Loucy (cell line): ENCODE measurements around the gene FKBP15.

Experiments used
- H2AFZ ChIP-seq: fragments of 200-600 bp; sonication (generic); 2 replicates; pipeline ENCODE4 v1.6.0; 2016; ENCODE audit warnings: antibody characterized with exemption, mild to moderate bottlenecking, low read length, moderate library complexity
- H3F3A ChIP-seq: fragments of 200-600 bp; 2 replicates; pipeline ENCODE4 v1.6.0; 2016; ENCODE audit warnings: antibody characterized with exemption, low read depth, mild to moderate bottlenecking
- H3K27me3 ChIP-seq: fragments of 200-600 bp; sonication (generic); 2 replicates; pipeline ENCODE4 v1.6.1; 2014; ENCODE audit warnings: low read length, mild to moderate bottlenecking; ENCODE audit not compliant: insufficient read depth, poor library complexity, severe bottlenecking
- H3K36me3 ChIP-seq: fragments of 200-600 bp; sonication (generic); 2 replicates; pipeline ENCODE4 v1.6.1; 2016; ENCODE audit warnings: low read length; ENCODE audit not compliant: insufficient read depth
- H3K4me1 ChIP-seq: fragments of 200-600 bp; sonication (generic); 2 replicates; pipeline ENCODE4 v1.5.1; 2014; ENCODE audit warnings: low read length, mild to moderate bottlenecking; ENCODE audit not compliant: insufficient read depth, poor library complexity, severe bottlenecking
- H3K4me2 ChIP-seq: fragments of 200-600 bp; sonication (generic); 2 replicates; pipeline ENCODE4 v1.6.0; 2014; ENCODE audit warnings: antibody characterized with exemption, low read length, low read depth, mild to moderate bottlenecking; ENCODE audit not compliant: poor library complexity, severe bottlenecking
- H3K4me3 ChIP-seq: fragments of 200-600 bp; sonication (generic); 2 replicates; pipeline ENCODE4 v1.5.1; 2014; ENCODE audit warnings: low read length, mild to moderate bottlenecking, mixed read lengths; ENCODE audit not compliant: poor library complexity, severe bottlenecking
- H3K79me2 ChIP-seq: fragments of 200-600 bp; sonication (generic); 2 replicates; pipeline ENCODE4 v1.6.1; 2014; ENCODE audit warnings: low read length; ENCODE audit not compliant: insufficient read depth
- H3K9ac ChIP-seq: fragments of 200-600 bp; sonication (generic); 2 replicates; pipeline ENCODE4 v1.6.0; 2014; ENCODE audit warnings: mild to moderate bottlenecking, low read depth, low read length, moderate library complexity; ENCODE audit not compliant: poor library complexity, severe bottlenecking
- H3K9me2 ChIP-seq: fragments of 200-600 bp; sonication (generic); replicated peaks from 2 replicates; pipeline ENCODE4 v1.6.1; 2016; ENCODE audit warnings: low read depth, low read length, mixed read lengths
- H3K9me3 ChIP-seq: fragments of 200-600 bp; sonication (generic); 2 replicates; pipeline ENCODE4 v1.6.1; 2014; ENCODE audit warnings: mild to moderate bottlenecking, antibody characterized with exemption, low read length, low read depth; ENCODE audit not compliant: insufficient read depth
- H4K20me1 ChIP-seq: fragments of 200-600 bp; sonication (generic); 2 replicates; pipeline ENCODE4 v1.6.0; 2014; ENCODE audit warnings: antibody characterized with exemption, low read length, mild to moderate bottlenecking; ENCODE audit not compliant: insufficient read depth, poor library complexity, severe bottlenecking
- EZH2phosphoT487 ChIP-seq: fragments of 200-600 bp; IDR thresholded peaks from 2 replicates; pipeline ENCODE4 v1.6.1; 2018; ENCODE audit warnings: antibody characterized with exemption, mild to moderate bottlenecking, moderate library complexity, borderline replicate concordance
- TF ChIP-seq, protein P1 (sequence below): fragments of 200-600 bp; sonication (generic); conservative IDR thresholded peaks from 2 replicates; pipeline ENCODE4 v1.5.1; 2014; ENCODE audit warnings: mild to moderate bottlenecking, antibody characterized with exemption, low read length

The FKBP15 gene

DNA sequence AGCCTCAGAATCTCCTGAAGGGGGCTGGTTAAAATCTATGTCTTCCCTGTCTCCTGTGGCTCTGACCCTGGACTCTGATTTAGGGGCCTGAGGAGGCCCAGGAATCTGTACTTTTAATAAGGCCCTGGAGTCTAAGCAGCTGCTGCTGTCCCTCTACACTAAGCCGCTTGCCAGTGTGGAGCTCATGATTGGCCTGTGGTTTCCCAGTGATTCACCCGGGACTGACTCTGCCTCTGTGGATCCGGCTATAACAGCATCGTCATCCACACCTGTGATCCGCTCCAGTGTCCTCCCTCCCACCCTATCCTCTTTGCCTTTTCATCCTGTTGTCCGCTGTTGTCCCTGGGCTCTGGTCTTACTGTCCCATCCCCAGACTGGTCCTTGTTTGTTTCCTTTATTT, 66.6 kb downstream of the FKBP15 start:
- H2AFZ ChIP-seq = no peak overlapping the region
- H3K4me1 ChIP-seq = peaks cover 33% of the 10 kb centered on the region
- TF ChIP-seq, protein P1, sequence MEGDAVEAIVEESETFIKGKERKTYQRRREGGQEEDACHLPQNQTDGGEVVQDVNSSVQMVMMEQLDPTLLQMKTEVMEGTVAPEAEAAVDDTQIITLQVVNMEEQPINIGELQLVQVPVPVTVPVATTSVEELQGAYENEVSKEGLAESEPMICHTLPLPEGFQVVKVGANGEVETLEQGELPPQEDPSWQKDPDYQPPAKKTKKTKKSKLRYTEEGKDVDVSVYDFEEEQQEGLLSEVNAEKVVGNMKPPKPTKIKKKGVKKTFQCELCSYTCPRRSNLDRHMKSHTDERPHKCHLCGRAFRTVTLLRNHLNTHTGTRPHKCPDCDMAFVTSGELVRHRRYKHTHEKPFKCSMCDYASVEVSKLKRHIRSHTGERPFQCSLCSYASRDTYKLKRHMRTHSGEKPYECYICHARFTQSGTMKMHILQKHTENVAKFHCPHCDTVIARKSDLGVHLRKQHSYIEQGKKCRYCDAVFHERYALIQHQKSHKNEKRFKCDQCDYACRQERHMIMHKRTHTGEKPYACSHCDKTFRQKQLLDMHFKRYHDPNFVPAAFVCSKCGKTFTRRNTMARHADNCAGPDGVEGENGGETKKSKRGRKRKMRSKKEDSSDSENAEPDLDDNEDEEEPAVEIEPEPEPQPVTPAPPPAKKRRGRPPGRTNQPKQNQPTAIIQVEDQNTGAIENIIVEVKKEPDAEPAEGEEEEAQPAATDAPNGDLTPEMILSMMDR = no peak
- no peak for TF ChIP-seq EZH2phosphoT487
- no peak overlapping the region for H3K4me2 ChIP-seq
- no peaks in the 10 kb centered on the region for H3K9me3 ChIP-seq
- H3K79me2 ChIP-seq = no peaks in the 10 kb centered on the region
- no peak overlapping the region for H3K4me3 ChIP-seq
- no peaks in the 10 kb centered on the region for H3F3A ChIP-seq
- no peaks in the 10 kb centered on the region for H3K36me3 ChIP-seq
- H3K27me3 ChIP-seq = no peaks in the 10 kb centered on the region
- H3K9me2 ChIP-seq = no peaks in the 10 kb centered on the region
- H3K9ac ChIP-seq = no peak overlapping the region
- no peaks in the 10 kb centered on the region for H4K20me1 ChIP-seq

DNA sequence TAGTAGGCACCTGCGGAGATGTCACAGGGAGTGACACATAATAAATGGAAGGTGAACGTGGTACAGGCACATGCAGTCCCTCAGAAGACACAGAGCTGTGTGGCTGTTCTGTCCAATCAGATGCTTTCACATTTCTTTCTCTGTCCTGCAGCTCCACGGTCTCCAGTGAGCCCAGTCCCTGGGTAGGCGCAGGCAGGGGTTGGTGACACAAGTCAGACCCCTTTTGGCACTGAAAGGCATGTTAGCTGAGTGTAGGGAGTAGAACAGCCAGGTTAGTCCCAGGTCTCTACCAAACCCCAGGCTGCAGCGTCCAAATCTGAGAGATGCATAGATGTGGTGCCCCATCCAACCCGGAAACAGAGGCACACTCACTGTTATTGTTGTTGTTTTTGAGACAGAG, 67.5 kb downstream of the FKBP15 start:
- Histone ChIP-seq H3K4me1 (peaks cover 33% of the 10 kb centered on the region), H3K9me2 (no peaks in the 10 kb centered on the region), H3K36me3 (no peaks in the 10 kb centered on the region), H3F3A (no peaks in the 10 kb centered on the region), H3K79me2 (no peaks in the 10 kb centered on the region), H3K4me3 (no peak overlapping the region), H3K4me2 (no peak overlapping the region), H3K9ac (no peak overlapping the region), H2AFZ (no peak overlapping the region), H3K9me3 (no peaks in the 10 kb centered on the region), H4K20me1 (no peaks in the 10 kb centered on the region), H3K27me3 (no peaks in the 10 kb centered on the region)
- TF ChIP-seq, protein P1 = no peak
- TF ChIP-seq EZH2phosphoT487 = no peak

DNA sequence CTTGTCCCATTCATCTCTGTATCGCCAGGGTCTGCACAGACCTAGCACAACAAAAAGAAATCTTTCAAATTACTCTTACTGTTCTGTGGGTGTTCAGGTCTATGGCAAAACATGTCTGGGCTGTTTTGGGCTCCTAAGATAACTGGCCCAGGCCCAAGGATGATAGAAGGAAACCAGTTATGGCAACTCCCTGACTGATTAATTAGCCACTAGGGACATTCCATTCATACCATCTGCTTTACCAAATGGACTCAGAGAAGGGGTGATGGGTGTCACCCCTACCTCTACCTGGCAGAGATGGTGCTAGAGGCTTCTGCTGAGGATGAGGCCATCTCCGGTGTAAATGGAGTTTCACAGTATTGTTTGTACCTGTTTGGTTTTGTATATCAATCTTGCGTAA, 68.4 kb downstream of the FKBP15 start:
- no peaks in the 10 kb centered on the region for H3K79me2 ChIP-seq
- TF ChIP-seq, protein P1 = peak; percentile 50
- no peak for TF ChIP-seq EZH2phosphoT487
- no peak overlapping the region for H3K9ac ChIP-seq
- no peaks in the 10 kb centered on the region for H3F3A ChIP-seq
- no peaks in the 10 kb centered on the region for H3K9me3 ChIP-seq
- H3K4me1 ChIP-seq = peaks cover 33% of the 10 kb centered on the region
- H3K4me2 ChIP-seq = peak overlapping the region; percentile 73
- H3K27me3 ChIP-seq = no peaks in the 10 kb centered on the region
- no peaks in the 10 kb centered on the region for H4K20me1 ChIP-seq
- peak overlapping the region; percentile 77 for H3K4me3 ChIP-seq
- no peaks in the 10 kb centered on the region for H3K9me2 ChIP-seq
- H3K36me3 ChIP-seq = no peaks in the 10 kb centered on the region
- H2AFZ ChIP-seq = no peak overlapping the region
